H54 (cell line): ENCODE data around the gene DOCK4.

ENCODE experiments used
- DNase-seq: peaks from one replicate; pipeline ENCODE4 v3.0.0; 2011; ENCODE audit warnings: low spot score, mixed read lengths; ENCODE audit not compliant: insufficient read length
- FAIRE-seq: peaks from 3 replicates; lab custom pipeline; 2011; peaks lifted over from hg19 to GRCh38; lab: Jason Lieb, UNC
- POLR2A ChIP-seq: IDR thresholded peaks from 2 replicates; pipeline ENCODE4 v1.6.1; 2011; ENCODE audit warnings: low read depth, mild to moderate bottlenecking, low read length

DOCK4 gene

DNA sequence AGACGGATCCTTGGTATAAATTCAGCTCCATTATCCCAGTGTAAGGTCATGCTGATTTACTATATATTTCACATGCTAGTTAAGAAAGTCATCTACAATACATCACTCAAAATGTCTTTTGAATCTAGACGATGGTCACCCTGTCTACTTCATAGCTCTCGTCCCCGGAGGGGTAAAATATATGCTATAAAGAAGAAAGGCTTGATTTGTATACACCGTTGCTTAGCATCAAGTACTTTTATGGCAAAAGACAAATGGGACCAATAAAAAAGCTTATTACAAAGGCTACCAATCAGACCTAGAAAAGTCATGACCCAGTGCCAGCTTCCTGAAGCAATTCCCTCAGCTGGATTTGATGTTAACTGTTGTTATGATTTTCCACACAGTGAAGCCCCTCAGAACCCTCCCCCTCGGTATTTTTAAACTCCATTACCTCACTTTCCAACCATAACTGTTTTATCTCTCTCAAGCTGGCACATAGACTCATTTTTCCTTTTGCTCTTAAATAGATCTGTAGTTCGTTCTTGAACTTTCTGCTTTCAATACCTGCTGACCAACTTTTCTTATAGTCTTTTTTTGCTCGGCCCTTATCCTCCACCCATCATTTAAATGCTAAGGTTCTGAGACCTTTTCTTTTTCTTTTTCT, 104.9 kb downstream of the DOCK4 start:
- TF ChIP-seq POLR2A = no peak
- FAIRE-seq = no peak
- no peak for DNase-seq

DNA sequence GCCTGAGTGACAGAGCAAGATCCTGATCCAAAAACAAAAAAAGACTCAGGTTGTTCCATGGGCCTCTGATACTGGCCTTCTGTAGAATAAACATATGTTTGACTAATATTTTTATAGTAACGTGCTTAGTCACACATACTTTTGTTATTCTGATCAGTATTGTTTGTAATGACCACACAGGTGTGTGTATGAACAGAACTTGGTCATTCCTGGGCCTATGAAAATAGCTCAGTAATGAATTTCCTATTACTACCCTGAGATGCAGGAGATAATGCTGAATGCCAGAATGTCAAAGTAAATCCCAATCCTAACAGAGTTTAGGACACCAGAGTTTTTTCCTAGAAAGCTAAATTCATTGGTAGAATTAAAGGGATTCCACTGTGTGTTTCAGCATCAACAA, 108.7 kb downstream of the DOCK4 start:
- DNase-seq (no peak), FAIRE-seq (no peak)
- TF ChIP-seq POLR2A = no peak

DNA sequence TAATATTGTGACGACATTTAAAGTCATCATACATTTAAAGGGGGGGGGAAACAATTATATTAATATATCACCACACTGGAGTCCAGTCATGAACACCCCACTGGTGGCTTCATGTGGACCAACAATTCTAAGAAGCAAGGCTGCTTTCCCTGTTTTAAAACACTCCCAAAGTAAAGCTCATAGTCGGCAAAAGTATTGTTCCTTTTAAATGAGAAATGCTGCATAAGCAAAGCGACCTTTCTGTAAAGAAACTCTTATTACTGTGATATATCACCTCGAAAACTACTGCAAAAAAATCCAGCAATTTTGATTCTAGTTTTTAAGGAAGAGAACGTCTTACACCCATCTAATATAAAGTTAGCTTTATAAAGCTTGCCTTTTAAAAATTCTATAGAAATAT, 112.8 kb downstream of the DOCK4 start:
- DNase-seq = no peak
- no peak for FAIRE-seq
- TF ChIP-seq POLR2A = no peak

DNA sequence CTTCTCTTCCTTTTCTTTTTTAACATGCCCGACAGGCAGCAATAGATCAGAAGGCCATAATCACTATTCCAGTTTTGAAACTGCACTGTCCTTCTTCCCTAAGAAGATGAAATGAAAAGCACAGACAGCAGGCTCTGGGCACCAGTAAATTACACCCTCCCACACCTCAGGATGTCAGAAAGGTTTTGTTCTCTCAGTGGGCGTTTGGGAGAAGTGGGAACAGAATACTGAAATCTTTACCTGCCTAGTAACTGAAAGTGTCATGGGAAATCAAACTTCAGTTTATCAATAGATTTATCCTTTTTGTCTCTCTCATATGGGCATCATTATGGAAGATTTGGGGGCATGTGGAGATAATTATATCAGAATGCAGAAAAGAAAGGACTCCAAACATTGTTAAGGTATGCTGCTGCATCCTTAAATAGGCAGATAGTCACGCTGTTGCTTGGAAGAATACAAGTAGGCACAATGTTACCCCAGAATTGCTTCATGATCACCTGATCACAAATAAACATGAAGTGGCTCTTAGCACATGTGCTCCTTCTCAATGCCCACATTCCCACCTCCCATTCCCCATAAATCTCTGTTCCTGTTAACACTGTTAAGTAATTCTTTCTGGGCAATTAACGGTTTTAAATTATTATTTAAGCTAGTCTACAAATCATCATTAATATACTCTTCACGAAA, 113.3 kb downstream of the DOCK4 start:
- FAIRE-seq (no peak), DNase-seq (no peak)
- no peak for TF ChIP-seq POLR2A

DNA sequence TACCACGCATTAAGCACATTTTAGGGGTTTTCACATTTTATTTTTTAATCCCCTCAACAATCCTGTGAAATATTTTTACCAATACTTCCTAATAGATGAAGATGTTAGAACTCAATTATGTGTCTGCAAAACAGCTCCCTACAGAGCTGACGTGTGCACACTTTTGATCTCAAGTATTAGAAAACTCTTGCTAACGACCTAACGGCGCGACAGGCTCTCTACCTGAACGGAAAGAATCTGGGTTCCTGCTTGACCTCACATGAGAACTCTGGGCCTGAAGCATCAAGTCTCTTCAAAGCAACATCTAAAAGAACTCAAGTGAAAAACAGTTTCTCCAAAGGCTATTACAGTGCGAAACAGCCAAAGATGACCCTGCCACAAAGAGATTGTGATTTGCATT, 113.9 kb downstream of the DOCK4 start:
- FAIRE-seq = no peak
- no peak for DNase-seq
- TF ChIP-seq POLR2A = no peak

DNA sequence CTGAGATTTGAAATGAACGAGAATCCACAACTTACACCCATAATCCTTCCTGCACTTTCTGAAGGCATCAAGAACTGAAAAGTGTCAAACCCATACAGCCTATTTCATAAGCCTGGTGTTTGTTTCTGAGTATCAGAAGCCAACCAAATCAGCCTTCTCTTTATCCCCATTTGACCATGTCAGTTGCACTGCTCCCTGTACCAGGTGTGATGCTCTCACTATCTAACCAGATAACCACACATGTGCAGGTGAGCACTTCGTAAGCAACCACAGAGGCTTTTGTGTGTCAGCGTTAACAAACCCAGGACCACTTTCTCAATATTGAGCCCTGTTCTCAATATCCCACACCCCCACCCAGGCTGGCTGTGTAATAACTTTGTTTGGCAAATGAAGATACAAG, 114.4 kb downstream of the DOCK4 start:
- TF ChIP-seq POLR2A = no peak
- FAIRE-seq (no peak), DNase-seq (no peak)

DNA sequence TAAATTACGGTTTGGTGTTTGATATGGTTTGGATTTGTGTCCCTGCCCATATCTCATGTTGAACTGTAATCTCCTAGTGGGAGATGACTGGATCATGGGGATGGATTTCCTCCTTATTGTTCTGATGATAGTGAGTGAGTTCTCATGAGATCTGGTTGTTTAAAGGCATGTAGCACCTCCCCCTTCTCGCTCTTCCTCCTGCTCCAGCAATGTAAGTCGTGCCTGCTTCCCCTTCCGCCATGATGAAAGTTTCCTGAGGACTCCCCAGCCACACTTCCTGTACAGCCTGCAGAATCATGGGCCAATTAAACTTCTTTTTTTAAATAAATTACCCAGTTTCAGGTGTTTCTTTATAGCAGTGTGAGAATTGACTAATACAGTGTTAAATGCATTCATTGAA, 116.6 kb downstream of the DOCK4 start:
- DNase-seq (no peak), FAIRE-seq (no peak)
- no peak for TF ChIP-seq POLR2A

DNA sequence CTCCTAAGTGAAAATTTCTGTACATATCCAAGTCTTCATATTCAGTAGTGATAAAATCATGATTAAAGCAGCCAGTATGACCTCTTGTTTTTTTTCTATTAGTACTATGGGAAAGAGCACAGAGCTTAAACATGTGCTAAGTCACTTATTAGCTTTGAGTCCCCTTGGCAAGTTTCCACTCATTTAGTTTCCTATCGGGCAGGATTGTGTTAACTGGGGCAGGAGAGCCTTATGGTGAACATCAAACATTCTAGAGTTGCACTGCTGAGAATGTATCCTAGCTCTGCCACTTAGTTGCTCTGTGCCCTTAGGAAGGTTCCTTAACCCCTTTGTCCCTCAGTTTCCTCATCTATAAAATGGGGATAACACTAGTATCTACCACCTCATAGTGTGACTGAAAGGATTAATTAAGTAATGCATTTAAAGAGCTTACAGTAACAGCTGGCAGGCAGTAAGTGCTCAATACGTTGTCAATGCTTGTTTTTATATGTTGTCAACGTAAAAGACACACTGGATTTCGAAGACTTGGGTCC, 117.6 kb downstream of the DOCK4 start:
- no peak for TF ChIP-seq POLR2A
- FAIRE-seq (no peak), DNase-seq (no peak)

DNA sequence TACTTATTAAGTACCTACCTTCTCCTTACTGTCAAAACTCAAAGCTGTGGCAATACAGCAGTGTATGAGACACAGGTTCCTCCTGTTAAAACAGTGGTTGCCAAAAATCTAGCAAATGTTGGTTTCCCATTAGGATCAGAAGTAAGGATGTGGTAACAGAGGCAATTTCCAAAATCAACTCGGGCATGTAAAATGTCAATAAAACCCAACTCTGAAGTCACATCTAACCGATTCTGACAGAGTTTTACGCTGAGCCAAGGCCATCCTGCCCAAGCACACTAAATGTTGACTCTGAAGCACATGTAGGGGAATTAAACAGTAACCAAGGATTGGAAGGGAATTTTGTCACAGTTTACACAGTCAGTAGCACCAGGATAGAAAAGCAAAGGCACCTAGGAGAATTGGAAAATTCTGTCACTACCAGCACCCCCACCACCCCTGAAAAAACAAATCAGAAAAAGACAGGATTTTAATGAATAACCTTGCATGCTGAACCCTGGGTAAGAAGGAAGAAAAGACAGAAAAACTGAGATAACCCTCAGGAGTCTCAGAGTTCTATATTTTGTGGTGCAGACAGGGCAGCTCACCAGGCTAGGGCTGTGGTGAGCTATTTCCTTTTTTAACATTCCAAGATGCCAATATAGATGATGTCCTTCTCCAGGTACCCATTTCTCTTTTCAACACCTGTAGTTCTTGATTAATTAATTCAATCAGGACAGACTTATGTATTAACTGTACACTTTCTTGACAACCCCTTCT, 119.5 kb downstream of the DOCK4 start:
- FAIRE-seq = no peak
- no peak for DNase-seq
- no peak for TF ChIP-seq POLR2A

DNA sequence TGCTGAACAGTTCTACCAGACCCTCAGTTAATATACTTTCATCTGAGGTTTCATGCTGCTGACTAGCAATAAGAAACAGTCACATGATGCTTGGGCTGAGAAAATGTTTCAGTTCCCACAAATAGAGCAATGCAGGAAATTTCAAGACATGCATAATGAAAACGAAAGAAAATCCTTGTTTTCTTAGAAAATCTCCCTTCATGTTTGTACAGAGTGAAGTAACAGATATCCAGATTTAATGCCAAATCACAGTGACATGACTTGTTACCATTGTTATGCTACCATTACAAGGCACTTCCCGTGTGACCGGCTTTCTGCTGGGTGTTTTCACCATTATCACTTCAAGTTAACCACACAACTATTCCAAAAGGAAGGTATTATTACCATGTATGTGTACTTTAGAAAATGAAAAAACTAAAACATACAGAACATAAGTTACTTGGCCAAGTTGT, 121.7 kb downstream of the DOCK4 start:
- FAIRE-seq (peak; percentile 15), DNase-seq (no peak)
- TF ChIP-seq POLR2A = no peak

DNA sequence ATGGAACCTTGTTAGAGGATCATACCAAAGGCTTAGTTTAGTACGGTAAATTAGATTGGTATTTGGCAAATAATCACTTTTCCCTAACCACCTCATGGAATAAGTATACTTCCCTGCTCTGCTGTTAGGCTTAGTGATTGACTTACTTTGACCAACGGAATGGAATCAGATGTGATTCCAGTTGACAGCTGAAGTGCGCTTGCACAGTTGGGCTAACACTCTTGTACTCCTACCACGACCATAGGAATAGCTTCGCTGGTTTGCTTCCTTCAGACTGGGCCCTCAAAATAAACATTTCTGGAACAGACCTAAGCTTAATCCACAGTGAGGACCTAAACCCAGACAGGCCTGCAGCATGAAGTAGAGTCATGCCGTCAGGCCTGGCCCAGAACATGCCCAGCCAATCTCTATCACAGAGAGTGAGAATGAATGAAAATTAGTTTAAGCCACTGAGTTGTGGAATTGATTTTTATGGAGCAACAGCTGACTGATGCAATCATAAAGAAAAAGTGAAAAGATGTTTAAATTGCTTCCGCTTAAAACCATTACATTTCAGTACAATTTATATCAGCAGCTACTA, 122.3 kb downstream of the DOCK4 start:
- FAIRE-seq (peak; percentile 6), DNase-seq (no peak)
- TF ChIP-seq POLR2A = no peak

DNA sequence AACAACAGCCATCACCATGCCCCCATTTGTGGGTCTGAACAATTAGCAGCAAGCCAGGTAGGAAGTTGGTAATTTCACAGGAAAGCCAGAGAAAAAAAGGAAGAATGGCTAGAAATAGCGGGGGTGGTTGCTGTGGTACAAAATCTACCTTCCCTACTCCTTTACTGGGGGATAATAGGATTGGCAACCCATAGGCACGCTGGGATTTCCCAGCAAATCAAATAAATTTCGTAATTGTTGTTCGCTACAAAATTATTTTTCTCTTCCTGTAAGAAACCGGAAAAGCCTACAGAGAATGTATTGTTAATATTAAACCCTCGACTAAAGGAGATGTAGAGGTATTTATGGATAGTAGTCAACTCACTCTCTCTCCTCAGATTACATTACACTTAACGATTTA, 123.9 kb downstream of the DOCK4 start:
- TF ChIP-seq POLR2A = no peak
- FAIRE-seq = no peak
- no peak for DNase-seq

DNA sequence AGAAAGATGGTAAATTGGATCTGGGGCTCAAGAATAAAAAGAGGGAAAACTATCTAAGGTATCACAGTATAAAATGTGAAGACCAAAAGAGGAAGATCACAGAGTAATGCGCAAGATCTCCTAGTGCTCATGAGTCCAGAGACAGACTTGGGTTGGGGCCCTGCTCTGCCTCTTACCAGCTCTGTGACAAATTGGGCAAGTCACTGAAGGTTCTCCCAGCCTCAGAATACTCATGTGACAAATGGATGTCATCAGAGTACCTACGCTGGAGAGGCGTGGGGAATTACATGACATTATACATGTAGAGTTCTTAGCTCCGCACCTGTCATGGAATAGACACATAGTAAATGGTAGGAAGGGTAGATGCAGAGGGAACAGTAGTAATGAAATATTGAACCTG, 124.4 kb downstream of the DOCK4 start:
- DNase-seq (no peak), FAIRE-seq (no peak)
- TF ChIP-seq POLR2A = no peak

DNA sequence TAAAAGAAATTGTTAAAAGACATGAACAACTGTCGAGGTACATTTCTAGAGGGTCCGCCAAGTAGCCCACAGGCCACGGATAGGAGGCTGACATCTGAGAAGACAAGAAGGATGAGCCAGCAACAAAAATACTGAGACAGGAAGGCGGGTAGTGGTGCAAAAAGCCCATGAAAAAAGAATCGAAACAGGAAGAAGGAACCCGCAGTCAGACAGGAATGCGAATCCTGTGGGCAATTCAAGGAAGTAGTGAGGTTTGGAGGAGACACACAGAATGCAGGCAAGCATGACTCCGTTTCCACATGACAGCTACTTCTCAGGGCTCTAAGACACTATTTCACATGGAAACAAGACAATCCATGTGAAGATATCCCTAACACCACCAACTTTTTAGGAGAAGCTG, 125.2 kb downstream of the DOCK4 start:
- DNase-seq = no peak
- FAIRE-seq = no peak
- no peak for TF ChIP-seq POLR2A
